ENCODE data around the gene CHRNB4. TPM values are rescaled to one million over a fixed set of nuclear protein-coding genes. Genes with fewer than 3 reads are reported as not detected.

Gene CHRNB4
- total RNA-seq, 2 donors from 2014 or later: not detected

DNA sequence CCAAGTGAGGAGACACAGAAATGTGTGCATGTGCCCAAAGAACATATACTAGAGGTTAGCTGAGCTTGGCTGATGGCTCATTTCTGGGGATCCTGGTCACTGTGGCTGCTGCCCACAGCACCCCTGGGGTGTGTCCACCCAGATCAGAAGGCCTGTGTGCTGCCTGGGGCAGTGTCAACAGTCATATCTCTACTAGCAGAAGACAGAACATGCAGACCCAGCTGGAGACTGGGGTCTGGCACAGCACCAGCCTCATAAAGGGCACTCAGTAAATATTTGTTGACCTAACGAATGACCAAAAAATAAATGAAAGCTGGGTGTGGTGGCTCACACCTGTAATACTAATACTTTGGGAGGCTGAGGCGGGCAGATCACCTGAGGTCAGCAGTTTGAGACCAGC lies 36.6 kb downstream of the CHRNB4 start:
- Histone ChIP-seq H3K27me3 (no peaks in the 10 kb centered on the region), H3K4me1 (no peaks in the 10 kb centered on the region)
- TF ChIP-seq CTCF (IDR thresholded peaks at IDR 0.05): no peak

GRCh38 chr15:78603467-78603866 lies 37.5 kb downstream of the CHRNB4 start:
- no peak overlapping the region for H3K4me3 ChIP-seq
- H3K27me3 ChIP-seq: no peaks in the 10 kb centered on the region
- H3K27ac ChIP-seq: no peak overlapping the region
- no peak for TF ChIP-seq CTCF (IDR thresholded peaks at IDR 0.05)
- H3K36me3 ChIP-seq: no peaks in the 10 kb centered on the region
- no peaks in the 10 kb centered on the region for H3K9me3 ChIP-seq
- DNase-seq (ENCODE audit: low spot score): no peak
- H3K4me1 ChIP-seq: no peaks in the 10 kb centered on the region

More for the DNA sequence above, 36.6 kb downstream of the CHRNB4 start:
- Histone ChIP-seq H3K36me3 (no peaks in the 10 kb centered on the region), H3K4me3 (no peak overlapping the region), H3K9me3 (no peaks in the 10 kb centered on the region), H3K27ac (no peak overlapping the region)
- DNase-seq (ENCODE audit: low spot score): no peak

GRCh38 chr15:78599189-78599588 lies 41.8 kb downstream of the CHRNB4 start:
- no peak for TF ChIP-seq CTCF (IDR thresholded peaks at IDR 0.05)
- Histone ChIP-seq H3K9me3 (no peaks in the 10 kb centered on the region), H3K4me1 (no peaks in the 10 kb centered on the region), H3K36me3 (no peaks in the 10 kb centered on the region), H3K4me3 (no peak overlapping the region), H3K27ac (no peak overlapping the region), H3K27me3 (no peaks in the 10 kb centered on the region)
- DNase-seq (ENCODE audit: low spot score): no peak

DNA sequence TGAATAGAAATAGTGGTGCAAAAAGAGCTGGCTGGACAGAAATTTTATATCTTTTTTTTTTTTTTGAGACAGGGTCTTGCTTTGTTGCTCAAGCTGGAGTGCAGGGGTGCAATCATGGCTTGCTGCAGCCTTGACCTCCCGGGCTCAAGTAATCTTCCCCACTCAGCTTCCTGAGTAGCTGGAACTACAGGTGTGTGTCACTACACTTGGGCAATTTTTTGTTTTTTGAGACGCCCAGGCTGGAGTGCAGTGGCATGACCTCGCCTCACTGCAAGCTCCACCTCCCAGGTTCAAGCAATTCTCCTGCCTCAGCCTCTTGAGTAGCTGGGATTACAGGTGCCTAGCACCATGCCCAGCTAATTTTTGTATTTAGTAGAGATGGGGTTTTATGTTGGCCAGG lies 42.7 kb downstream of the CHRNB4 start:
- H3K36me3 ChIP-seq: no peaks in the 10 kb centered on the region
- no peak for DNase-seq (ENCODE audit: low spot score)
- no peak overlapping the region for H3K4me3 ChIP-seq
- no peak for TF ChIP-seq CTCF (IDR thresholded peaks at IDR 0.05)
- H3K27me3 ChIP-seq: no peaks in the 10 kb centered on the region
- no peaks in the 10 kb centered on the region for H3K9me3 ChIP-seq
- no peak overlapping the region for H3K27ac ChIP-seq
- H3K4me1 ChIP-seq: no peaks in the 10 kb centered on the region

DNA sequence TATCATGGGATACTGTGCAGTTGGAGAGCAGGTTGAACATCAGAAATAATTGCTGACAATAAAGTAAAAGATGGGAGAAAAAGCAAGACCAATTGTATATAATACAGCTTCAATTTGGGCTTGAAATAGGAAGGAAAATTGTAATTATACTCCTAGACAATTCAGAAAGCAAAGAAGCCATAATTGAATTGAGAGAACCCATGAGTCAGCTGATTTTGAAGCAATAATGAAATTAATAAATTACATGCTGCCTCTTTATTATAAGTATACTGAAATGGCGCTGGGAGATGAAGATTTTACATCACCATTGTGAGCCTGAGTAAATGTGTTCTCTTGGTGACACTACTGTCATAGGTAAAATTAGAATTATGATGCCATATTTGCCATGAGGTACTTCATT lies 43.4 kb downstream of the CHRNB4 start:
- no peaks in the 10 kb centered on the region for H3K9me3 ChIP-seq
- H3K27me3 ChIP-seq: no peaks in the 10 kb centered on the region
- no peak for TF ChIP-seq CTCF (IDR thresholded peaks at IDR 0.05)
- no peak overlapping the region for H3K27ac ChIP-seq
- H3K4me3 ChIP-seq: no peak overlapping the region
- no peaks in the 10 kb centered on the region for H3K36me3 ChIP-seq
- DNase-seq (ENCODE audit: low spot score): no peak
- H3K4me1 ChIP-seq: no peaks in the 10 kb centered on the region

DNA sequence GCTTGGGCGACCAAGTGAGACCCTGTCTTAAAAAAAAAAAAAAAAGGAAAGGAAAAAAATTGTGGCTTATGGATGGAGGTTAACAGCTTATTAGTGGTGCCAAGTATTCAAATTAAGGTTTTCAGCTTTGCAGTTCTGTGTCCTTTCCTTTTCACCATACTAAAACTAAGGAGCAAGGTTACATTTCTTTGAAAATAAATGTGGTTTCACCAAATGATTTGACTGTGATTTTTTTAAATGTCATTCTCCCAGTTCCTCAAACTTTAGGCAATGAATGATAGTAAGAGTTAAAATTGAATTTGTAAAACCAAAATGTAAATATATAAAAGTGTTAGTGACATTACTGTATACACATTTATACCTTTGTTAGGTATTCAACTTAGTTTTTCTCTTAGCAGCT lies 66.1 kb downstream of the CHRNB4 start:
- no peak for TF ChIP-seq CTCF (IDR thresholded peaks at IDR 0.05)

More for the DNA sequence above, 66.1 kb downstream of the CHRNB4 start:
- H3K27ac ChIP-seq: no peak overlapping the region
- no peaks in the 10 kb centered on the region for H3K4me1 ChIP-seq
- no peaks in the 10 kb centered on the region for H3K27me3 ChIP-seq
- no peak for DNase-seq (ENCODE audit: low spot score)
- H3K4me3 ChIP-seq: no peak overlapping the region
- H3K9me3 ChIP-seq: no peaks in the 10 kb centered on the region
- H3K36me3 ChIP-seq: no peaks in the 10 kb centered on the region
